Kidney (tissue), 14 donors: ENCODE measurements around the gene RASA2. TPM values are rescaled to one million over a fixed set of nuclear protein-coding genes. Genes with fewer than 3 reads are reported as not detected.

Source experiments
- DNase-seq, 5 donors: peaks; one replicate each; pipeline ENCODE4 v3.0.0-alpha.2; 2013 to 2020
- FAIRE-seq: peaks from 2 replicates; lab custom pipeline; 2012; peaks lifted over from hg19 to GRCh38; lab: Jason Lieb, UNC
- H3K27ac ChIP-seq, 2 donors: one replicate each; pipeline ENCODE4 v1.7.0; 2013; ENCODE audit warnings: low read depth in 2 of 2, low read length in 2 of 2, inconsistent platforms in 1 of 2
- H3K27me3 ChIP-seq: one replicate; pipeline ENCODE4 v1.7.1; 2013; ENCODE audit warnings: low read length, inconsistent platforms; ENCODE audit not compliant: control insufficient read depth, insufficient read depth
- H3K36me3 ChIP-seq, 3 donors: one replicate each; pipeline versions ENCODE4 v1.7.0 to v1.7.1; 2013; ENCODE audit warnings: low read length in 3 of 3, control low read depth in 1 of 3, inconsistent platforms in 1 of 3; ENCODE audit not compliant: insufficient read depth in 3 of 3, control insufficient read depth in 2 of 3
- H3K4me1 ChIP-seq, 3 donors: one replicate each; pipeline versions ENCODE4 v1.7.0 to v1.7.1; 2013; ENCODE audit warnings: low read length in 3 of 3, inconsistent platforms in 1 of 3, low read depth in 1 of 3; ENCODE audit not compliant: control insufficient read depth in 2 of 3, insufficient read depth in 2 of 3
- H3K4me3 ChIP-seq, 3 donors: one replicate each; pipeline versions ENCODE4 v1.7.0 to v1.8.1; 2013; ENCODE audit warnings: low read length in 3 of 3, control low read depth in 1 of 3, inconsistent platforms in 1 of 3
- H3K9ac ChIP-seq, 3 donors: one replicate each; pipeline versions ENCODE4 v1.7.0 to v1.7.1; 2013; ENCODE audit warnings: low read length in 3 of 3, control low read depth in 1 of 3, inconsistent platforms in 1 of 3
- H3K9me3 ChIP-seq, 3 donors: one replicate each; pipeline versions ENCODE4 v1.7.0 to v1.7.1; 2013; ENCODE audit warnings: low read length in 3 of 3, control low read depth in 1 of 3, inconsistent platforms in 1 of 3; ENCODE audit not compliant: control insufficient read depth in 2 of 3, insufficient read depth in 1 of 3
- CTCF ChIP-seq: IDR thresholded peaks from 3 replicates; pipeline ENCODE4 v1.5.1; 2012; ENCODE audit warnings: mild to moderate bottlenecking, moderate library complexity, borderline replicate concordance; ENCODE audit not compliant: insufficient read depth; ENCODE audit errors: extremely low read depth
- intact Hi-C: fragments of 100-400 bp; cut with DNase I; formaldehyde crosslinking; loops from one replicate; pipeline ENCODE4 v1.11.1; 2022
- polyA plus RNA-seq: library from polyadenylated mRNA; stranded (reverse); fragments of 350-450 nt; fragmentation: Illumina TruSeq; extraction: RNeasy Lipid Tissue Mini Kit (QIAGEN cat#74804); gene quantifications from one replicate; pipeline ENCODE4 v1.2.3, GENCODE V29; 2014; ENCODE audit warnings: low read depth, low replicate concordance; ENCODE audit not compliant: insufficient read depth
- total RNA-seq: library from RNA; stranded (reverse); fragmentation: NEBNext Ultra II Directional; extraction: Animal tissue kit (Norgen Biotek cat#: 25700); gene quantifications from one replicate; pipeline ENCODE4 v1.2.1, GENCODE V29; 2021
- donor health status: control.
- donor health status: control.
- donor health status: control.
- donor health status: control.
- donor health status: control.
- donor health status: DM: yes; HTN: yes; CAD: no.
- donor health status: Normal renal cell carcinoma (clear cell type).

The RASA2 gene
- total and polyA plus RNA-seq, 2 donors from 2014 or later: 2.2 to 29.8 TPM

- FAIRE-seq: no peak
- intact Hi-C loops: loop anchor here (10.0 kb wide), 1 partner anchor 93 kb away; no protein-coding TSS in a partner anchor
- peaks cover 4 to 40% (median 28%) of the 10 kb centered on the region in 3 donors for H3K36me3 ChIP-seq
- no peak overlapping the region for H3K9ac ChIP-seq
- H3K9me3 ChIP-seq: no peaks in the 10 kb centered on the region
- TF ChIP-seq CTCF: no peak
- H3K4me1 ChIP-seq: peaks cover 0 to 2% (median 0%) of the 10 kb centered on the region in 3 donors
- H3K27ac ChIP-seq: no peak overlapping the region
- H3K4me3 ChIP-seq: no peak overlapping the region
- no peaks in the 10 kb centered on the region for H3K27me3 ChIP-seq
- DNase-seq: peak in 2 of 5 donors; percentile 47 to 51
These were observed 39.4 kb upstream of the RASA2 start for GRCh38 chr3:141447383-141447782.

DNA sequence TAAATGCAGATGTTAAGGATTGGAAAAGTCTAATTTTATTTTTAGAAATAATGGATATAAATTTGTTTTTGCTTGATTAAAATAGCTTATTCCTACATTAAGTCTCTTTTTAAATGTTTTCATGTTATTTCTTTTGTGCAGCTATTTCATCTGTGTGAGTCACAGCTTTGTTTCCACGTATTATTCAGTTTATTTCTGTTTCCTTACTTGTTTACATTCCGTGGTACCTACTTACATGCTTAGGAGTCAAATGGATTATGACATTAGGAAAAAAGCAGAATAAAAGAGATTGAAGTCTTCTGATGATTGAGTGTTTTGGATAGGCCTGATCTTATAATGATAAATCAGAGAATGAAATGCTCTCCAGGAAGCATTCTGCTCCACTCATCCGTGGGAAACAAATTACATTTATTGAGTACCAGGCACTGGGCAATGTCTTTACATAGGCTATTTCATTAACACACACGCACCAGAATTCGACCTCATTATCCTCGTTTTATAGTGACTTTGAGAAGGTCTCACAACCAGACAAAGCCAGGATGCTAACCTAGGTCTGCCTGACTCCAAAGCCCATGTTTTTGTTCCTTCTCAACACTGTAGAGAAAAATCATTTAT, 38.1 kb upstream of the RASA2 start:
- H3K27ac ChIP-seq: no peak overlapping the region
- TF ChIP-seq CTCF: no peak
- FAIRE-seq (no peak), DNase-seq (no peak)
- H3K9me3 ChIP-seq: no peaks in the 10 kb centered on the region
- H3K4me1 ChIP-seq: peaks cover 0 to 2% (median 0%) of the 10 kb centered on the region in 3 donors
- H3K4me3 ChIP-seq: no peak overlapping the region
- no peaks in the 10 kb centered on the region for H3K27me3 ChIP-seq
- H3K36me3 ChIP-seq: peaks cover 0 to 28% (median 16%) of the 10 kb centered on the region in 3 donors
- H3K9ac ChIP-seq: no peak overlapping the region
- intact Hi-C loops: loop anchor here (10.0 kb wide), 1 partner anchor 94 kb away; no protein-coding TSS in a partner anchor

DNA sequence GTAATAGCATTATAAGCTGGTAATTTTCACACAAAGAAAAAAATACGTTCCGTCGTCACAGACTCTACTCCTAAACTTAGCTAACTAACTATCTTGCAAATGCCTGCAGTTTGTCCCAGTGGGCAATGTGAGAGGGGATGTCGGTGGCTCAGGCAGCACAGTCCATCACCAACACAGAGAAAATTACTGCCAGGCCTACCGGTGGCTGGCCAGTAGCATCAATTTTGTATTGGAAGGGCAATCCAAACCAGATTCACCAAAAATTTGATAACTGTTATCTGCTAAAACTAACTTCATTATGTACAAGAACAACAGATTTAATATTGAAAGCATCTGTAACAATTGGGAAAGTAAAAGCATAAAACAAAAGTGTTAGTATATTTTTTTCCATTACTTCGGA, 37.4 kb upstream of the RASA2 start:
- FAIRE-seq (no peak), DNase-seq (no peak)
- TF ChIP-seq CTCF: no peak
- H3K9me3 ChIP-seq: no peaks in the 10 kb centered on the region
- no peaks in the 10 kb centered on the region for H3K27me3 ChIP-seq
- peaks cover 0 to 21% (median 10%) of the 10 kb centered on the region in 3 donors for H3K36me3 ChIP-seq
- no peak overlapping the region for H3K9ac ChIP-seq
- peaks cover 0 to 2% (median 0%) of the 10 kb centered on the region in 3 donors for H3K4me1 ChIP-seq
- H3K4me3 ChIP-seq: no peak overlapping the region
- no peak overlapping the region for H3K27ac ChIP-seq
- intact Hi-C loops: loop anchor here (10.0 kb wide), 1 partner anchor 95 kb away; no protein-coding TSS in a partner anchor
